H7 (cell line): ENCODE results near the gene UNC5C. TPM values are rescaled to one million over a fixed set of nuclear protein-coding genes. Genes with fewer than 3 reads are reported as not detected.
A peak's percentile ranks its signal among the peaks of the same experiment; 100 is the strongest.

Experiments used
- DNase-seq: peaks from one replicate; pipeline ENCODE4 v3.0.0; 2012
- H3K27me3 ChIP-seq: 2 replicates; pipeline ENCODE4 v1.6.0; 2011; ENCODE audit warnings: mild to moderate bottlenecking, low read length; ENCODE audit not compliant: control insufficient read depth, insufficient read depth
- H3K36me3 ChIP-seq: replicated peaks from 2 replicates; pipeline ENCODE4 v1.5.1; 2011; ENCODE audit warnings: low read length; ENCODE audit not compliant: control insufficient read depth, insufficient read depth
- H3K4me3 ChIP-seq: 2 replicates; pipeline ENCODE4 v1.5.1; 2011; ENCODE audit warnings: low read depth, mild to moderate bottlenecking, control low read depth, low read length, moderate library complexity; ENCODE audit not compliant: insufficient read depth
- total RNA-seq: library from RNA; depleted of rRNA; stranded (reverse); fragments of >200 nt; shearing (Covaris generic); gene quantifications from 2 replicates; pipeline ENCODE4 v1.2.3, GENCODE V29; 2014

Gene UNC5C
- total RNA-seq, 1 experiment from 2014 or later = 0.45 TPM

DNA sequence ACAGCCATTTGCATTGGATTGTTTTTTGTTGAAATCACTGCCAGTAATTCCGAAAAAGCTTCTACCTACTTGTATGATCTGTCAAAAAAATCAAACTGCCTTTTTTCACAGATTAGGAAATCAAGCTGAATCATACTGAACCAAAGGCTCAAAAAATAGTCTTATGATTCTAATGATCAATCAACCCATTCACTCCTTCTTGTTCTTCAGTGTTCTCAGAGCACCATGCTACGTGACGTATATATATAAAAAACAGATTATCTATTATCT is 187.1 kb downstream of the UNC5C start:
- Histone ChIP-seq H3K36me3 (no peaks in the 10 kb centered on the region), H3K27me3 (no peaks in the 10 kb centered on the region), H3K4me3 (no peak overlapping the region)
- DNase-seq = no peak

DNA sequence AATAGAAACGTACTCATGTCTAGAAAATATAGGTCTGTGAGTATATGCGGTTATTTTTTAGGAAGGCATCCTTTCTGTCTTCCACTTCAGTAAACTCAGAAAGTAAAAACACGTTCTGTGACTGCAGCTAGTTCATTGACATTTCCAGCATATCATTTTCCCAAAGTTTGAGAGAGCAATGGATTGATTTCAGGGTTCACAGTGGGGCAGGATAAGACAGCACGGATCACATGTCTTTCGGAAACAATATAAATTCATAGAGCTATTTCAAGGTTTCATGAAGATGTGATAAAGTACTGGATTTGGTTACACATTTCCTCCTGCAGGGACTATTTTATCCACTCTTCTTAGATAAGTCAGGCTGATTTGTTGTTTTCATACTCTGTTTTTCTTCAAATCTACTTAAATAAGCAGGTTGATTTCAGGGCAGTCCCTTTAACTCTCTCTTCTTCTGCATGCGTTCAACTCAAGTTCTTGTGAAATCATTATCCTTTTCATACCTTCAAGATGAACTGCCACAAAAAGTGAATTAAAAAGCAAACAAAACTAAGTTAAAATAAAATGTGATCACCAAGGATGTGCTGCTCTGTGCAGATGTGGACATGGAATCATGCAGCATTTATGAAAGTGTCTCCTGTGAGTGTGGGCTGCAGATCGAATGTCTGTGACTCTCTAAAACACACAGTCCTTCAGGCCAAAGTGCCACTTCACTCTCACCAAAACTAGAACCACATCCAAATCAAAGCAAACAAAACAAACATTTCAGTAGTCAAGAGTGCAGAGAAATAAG is 187.7 kb downstream of the UNC5C start:
- Histone ChIP-seq H3K36me3 (no peaks in the 10 kb centered on the region), H3K4me3 (no peak overlapping the region), H3K27me3 (no peaks in the 10 kb centered on the region)
- DNase-seq = no peak

DNA sequence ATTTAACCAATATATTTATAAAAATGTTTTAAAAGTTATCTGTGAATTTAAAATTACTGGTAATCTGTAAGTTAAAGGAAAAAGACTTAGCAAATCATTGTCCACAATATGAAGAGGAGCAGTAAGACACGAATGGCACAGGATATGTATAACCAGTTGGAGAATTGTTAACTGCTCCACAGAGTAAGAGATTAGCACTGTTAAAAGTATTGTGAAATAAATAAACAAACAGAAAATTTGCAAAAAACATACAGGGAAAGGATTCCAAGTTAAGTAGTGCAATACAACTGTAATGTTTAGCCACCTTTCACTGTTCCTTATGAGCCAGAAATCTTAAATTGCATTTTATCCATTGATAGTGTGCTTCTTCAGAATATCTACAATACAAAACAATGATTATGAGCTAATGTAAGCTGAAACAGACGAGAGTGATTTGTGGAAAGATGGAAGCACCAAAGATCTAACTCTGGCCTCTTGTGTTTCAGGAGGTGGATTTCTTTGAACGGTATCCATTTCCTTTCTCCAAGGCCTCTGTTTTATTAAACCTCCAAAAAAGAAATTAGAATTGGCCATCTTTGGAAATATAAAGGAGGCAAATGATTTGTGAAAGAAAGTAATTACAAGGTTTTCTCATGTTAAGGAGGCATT is 188.4 kb downstream of the UNC5C start:
- no peaks in the 10 kb centered on the region for H3K27me3 ChIP-seq
- no peak overlapping the region for H3K4me3 ChIP-seq
- DNase-seq = no peak
- H3K36me3 ChIP-seq = no peaks in the 10 kb centered on the region

DNA sequence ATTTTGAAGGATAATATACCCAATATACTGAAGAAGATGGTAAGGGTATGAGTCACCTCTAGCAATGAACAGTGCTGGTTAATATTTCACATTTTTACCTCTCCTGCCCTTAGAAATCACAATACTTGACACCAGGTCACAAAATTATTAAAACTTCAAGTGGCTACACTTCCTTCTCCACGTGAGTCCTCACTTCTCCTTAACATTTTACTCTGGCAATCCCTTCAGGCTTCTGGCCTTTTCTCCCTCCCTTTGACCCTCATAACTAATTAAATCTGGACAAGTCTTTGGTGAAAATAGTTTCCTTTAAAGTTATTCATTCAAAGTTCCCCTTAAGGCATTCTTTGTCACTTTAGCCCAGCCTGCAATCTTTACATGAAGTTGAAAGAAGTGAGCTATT is 190.4 kb downstream of the UNC5C start:
- no peak overlapping the region for H3K4me3 ChIP-seq
- no peak for DNase-seq

DNA sequence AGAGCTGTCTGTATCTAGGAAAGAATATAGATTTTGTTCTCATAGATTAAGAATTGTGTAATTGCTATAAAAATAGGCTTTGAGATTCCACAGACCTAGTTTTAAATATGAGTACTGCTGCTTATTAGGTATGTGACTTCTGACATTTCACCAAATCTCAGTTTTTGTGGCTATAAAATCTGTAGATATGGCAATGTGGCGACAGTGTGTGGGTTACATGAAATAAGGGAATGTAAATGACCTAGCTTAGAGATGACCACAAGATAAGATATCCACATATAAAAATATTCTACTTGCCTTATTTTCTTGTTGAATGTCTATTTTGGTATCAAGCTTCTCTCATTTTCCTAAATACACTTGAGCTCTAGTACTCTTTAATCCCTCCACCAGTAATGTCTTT is 193.8 kb downstream of the UNC5C start:
- Histone ChIP-seq H3K4me3 (no peak overlapping the region), H3K36me3 (no peaks in the 10 kb centered on the region), H3K27me3 (no peaks in the 10 kb centered on the region)
- no peak for DNase-seq

More for the DNA sequence above, 190.4 kb downstream of the UNC5C start:
- Histone ChIP-seq H3K36me3 (no peaks in the 10 kb centered on the region), H3K27me3 (no peaks in the 10 kb centered on the region)

DNA sequence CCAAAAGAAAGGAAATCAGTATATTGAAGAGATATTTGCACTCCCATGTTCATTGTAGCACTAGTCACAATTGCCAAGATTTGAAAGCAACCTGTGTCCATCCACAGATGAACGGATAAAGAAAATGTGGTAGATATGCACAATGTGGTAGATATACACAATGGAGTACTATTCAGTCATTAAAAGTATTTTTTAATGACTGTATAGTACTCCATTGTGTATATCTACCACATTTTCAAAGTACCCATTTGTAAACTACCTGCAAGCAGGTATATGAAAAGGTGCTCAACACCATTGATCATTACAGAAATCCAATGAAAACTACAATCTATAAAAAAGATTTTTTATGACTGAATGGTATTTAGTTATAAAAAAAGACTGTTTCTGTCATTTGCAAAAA is 200.4 kb downstream of the UNC5C start:
- Histone ChIP-seq H3K27me3 (no peaks in the 10 kb centered on the region), H3K4me3 (no peak overlapping the region), H3K36me3 (no peaks in the 10 kb centered on the region)
- DNase-seq = no peak

DNA sequence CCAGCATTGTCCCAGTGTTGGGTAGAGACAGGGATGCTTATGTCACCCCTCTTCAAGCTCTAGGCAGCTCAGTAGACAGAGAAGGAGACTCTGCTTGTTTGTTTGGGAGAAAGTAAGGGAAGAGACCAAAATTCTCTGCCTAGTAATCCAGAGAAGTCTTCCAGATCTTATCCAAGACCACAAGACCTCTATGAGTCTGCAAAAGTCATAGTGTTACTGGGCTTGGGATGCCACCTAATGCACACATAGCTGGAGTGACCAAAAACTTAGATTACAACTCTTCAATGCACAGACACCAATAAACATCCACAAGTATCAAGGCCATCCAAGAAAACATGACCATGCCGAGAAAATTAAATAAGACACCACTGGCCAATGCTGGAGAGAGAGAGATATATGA is 205.5 kb downstream of the UNC5C start:
- DNase-seq = no peak
- H3K36me3 ChIP-seq = no peaks in the 10 kb centered on the region
- H3K4me3 ChIP-seq = no peak overlapping the region
- H3K27me3 ChIP-seq = no peaks in the 10 kb centered on the region

DNA sequence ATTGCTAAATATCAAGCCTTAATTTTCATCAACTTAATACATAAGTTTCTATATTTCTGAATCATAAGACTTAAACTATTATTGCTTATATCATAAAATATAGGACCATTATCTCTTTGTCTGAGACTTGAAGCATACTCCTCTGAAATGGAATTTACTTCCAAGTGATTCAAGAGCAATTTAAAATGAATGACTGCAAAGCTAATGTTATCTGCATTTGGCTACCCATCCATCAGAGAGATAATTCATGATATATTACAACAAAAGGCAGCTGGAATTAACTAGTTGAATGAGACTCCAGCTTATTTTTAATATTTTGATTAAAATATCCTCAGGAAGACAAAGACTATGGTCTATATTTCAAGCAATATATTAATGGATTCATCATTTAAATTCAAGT is 208.6 kb downstream of the UNC5C start:
- no peaks in the 10 kb centered on the region for H3K36me3 ChIP-seq
- H3K4me3 ChIP-seq = no peak overlapping the region
- no peak for DNase-seq
- H3K27me3 ChIP-seq = no peaks in the 10 kb centered on the region

DNA sequence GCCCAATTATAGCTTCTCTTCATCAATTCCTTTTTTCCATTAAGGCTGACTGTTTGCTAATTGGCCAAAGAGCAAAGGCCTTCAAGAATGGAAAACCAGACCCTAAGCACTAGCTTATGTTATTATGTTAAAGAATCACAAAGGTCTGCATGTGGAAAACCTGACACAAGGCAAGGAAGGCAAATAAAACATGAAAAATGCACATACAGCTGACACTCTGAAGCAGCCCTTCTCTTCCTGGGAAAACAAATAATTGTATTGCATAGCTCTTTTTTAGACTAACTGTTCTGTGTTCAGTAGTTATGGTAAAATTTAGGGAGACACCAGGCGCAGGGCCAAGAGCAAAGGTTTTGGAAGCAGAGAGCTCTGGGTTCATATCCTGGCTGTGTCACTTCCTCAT is 223.1 kb downstream of the UNC5C start:
- H3K4me3 ChIP-seq = no peak overlapping the region
- H3K36me3 ChIP-seq = no peaks in the 10 kb centered on the region
- no peak for DNase-seq
- no peaks in the 10 kb centered on the region for H3K27me3 ChIP-seq

DNA sequence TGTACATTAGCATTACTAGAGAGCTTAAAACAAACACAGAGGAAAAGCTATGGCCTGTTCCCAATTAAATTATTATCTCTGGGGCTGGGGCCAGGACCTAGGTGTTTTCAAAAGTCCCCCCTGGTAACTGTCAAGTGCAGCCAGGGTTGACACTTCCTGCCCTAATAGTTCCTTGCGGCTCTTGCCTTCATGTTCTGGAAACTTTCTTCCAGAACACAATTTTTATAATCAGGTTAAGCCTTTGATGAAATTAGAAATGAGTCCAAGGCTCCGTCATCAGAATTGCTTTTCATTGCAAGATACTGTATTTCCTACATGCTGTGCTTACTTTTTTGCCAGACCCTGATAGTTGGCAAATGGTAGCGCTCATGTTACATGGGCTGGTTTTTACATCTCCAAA is 229.6 kb downstream of the UNC5C start:
- DNase-seq = no peak
- Histone ChIP-seq H3K4me3 (no peak overlapping the region), H3K36me3 (no peaks in the 10 kb centered on the region; the same call in 1 of the 2 replicates), H3K27me3 (no peaks in the 10 kb centered on the region)

DNA sequence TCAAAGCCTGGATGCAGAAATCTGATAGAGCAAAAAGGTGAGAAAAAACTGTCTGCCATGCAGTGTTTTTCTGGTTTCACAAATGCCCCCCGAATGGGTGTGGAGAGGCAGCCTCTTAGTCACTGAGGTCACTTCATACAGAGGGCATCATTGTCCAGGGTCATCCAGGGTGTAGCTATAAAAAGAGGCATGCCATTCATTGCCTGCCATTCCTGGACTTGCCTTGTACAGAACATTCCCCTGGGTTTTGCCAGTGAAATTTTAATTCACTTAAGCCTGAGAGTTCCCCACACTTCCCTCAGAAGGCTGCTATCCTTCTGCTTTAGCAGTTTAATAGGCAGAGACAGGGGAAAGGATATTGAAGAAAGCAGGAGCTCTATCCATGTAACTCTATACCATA is 230.3 kb downstream of the UNC5C start:
- DNase-seq = no peak
- Histone ChIP-seq H3K27me3 (no peaks in the 10 kb centered on the region), H3K36me3 (no peaks in the 10 kb centered on the region; the same call in 1 of the 2 replicates), H3K4me3 (no peak overlapping the region)

DNA sequence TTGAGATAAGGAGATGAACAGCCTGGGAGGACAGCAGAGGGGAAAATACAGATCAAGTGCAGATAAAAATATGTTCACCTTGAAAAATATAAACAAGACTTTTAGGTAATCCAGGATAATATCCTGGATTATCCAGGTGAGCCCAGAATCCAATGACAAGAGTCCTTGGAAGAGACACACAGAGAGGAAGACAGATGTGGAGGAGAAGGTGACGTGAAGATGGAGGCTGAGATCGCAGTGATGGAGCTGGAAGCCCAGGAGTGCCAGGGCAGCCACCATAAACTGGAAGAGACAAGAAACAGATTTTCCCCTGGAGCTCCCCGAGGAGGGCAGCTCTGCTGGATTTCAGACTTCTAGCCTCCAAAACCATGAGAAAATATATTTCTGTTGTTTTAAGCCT is 230.7 kb downstream of the UNC5C start:
- Histone ChIP-seq H3K27me3 (no peaks in the 10 kb centered on the region), H3K4me3 (no peak overlapping the region), H3K36me3 (no peaks in the 10 kb centered on the region; the same call in 1 of the 2 replicates)
- DNase-seq = no peak

DNA sequence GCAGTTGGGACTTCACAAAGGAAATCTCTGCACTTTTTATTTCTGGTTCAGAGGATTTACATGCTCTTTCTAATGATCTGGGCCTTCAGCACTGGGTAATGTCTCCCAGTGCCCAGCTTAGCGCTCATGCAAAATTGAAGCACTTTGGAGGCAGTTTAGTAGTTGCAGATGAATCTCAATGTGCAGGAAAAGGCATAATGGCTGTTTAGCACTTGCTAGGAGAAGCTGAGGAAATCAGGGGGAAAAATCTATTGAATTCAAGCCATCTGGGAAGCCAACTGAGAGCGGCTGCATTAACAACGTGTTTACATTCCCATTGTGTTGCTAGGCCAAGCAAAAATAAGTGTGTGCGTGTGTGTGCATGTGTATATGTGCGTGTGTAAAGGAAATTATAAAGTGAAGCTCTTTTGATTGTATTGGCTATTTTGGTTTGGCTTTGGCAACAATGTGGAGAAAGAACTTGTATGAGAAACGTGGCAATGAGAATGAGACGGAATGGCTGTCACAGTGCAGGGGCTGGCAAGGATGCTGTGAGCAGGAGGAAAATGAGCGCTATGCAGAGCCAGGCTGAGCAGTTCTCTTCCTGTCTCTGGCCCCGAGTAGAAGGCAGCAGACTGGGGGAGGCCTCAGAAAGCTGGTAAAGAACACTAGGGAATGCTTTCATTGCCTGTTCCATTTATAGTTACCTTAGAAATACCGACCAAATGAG is 231.5 kb downstream of the UNC5C start:
- no peak overlapping the region for H3K4me3 ChIP-seq
- H3K27me3 ChIP-seq = no peaks in the 10 kb centered on the region
- no peaks in the 10 kb centered on the region; the same call in 1 of the 2 replicates for H3K36me3 ChIP-seq
- DNase-seq = no peak

DNA sequence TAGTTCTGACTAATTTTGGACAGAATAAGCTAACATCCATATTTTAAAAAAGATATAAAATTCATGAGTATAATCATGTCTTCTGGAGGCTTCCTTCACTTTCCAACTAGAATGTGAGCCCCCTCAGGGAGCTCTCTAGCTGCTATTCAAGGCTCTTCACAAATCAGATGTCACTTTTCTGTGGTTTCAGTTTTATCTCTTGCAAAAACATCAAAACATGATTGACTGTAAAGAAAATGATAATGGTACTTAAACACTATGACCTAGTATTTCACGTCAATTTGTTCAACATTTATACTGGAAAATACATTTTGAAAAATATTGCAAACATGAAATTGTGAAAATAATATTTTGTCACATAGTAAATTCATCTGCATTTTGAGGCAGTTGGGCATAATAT is 234.2 kb downstream of the UNC5C start:
- Histone ChIP-seq H3K36me3 (no peaks in the 10 kb centered on the region; the same call in 1 of the 2 replicates), H3K27me3 (no peaks in the 10 kb centered on the region)

DNA sequence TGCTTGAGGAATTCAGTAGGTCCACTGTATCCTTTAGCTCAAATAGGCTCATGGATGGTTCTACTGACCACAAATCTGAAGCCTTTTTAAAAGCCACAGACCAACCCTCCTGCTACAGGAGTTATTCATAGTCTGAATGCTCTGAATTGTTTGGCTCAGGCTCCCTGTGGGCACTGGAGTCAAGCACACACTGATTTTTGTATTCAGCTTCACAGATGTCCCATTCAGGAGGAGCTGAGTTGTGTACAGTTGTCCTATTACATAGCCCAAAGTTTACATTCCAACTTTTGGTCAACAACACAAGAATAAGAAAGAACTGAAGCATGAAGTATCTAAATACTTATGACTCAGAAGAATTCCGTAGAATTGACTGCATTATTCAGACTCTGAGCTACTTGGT is 243.9 kb downstream of the UNC5C start:
- no peak overlapping the region for H3K4me3 ChIP-seq
- no peaks in the 10 kb centered on the region for H3K36me3 ChIP-seq
- DNase-seq = peak; percentile 3
- no peaks in the 10 kb centered on the region for H3K27me3 ChIP-seq

More for the DNA sequence above, 234.2 kb downstream of the UNC5C start:
- no peak overlapping the region for H3K4me3 ChIP-seq
- DNase-seq = no peak
